Nephron progenitor cell (in vitro differentiated cells): Measurements from ENCODE around the gene TBCA.

Experiments used
- DNase-seq: peaks from one replicate; pipeline ENCODE4 v3.0.0; 2021
- H3K27ac Mint-ChIP-seq: 2 replicates; pipeline ENCODE4 v1.8.0; 2021; ENCODE audit warnings: mild to moderate bottlenecking, moderate library complexity, mixed read lengths
- H3K27me3 Mint-ChIP-seq: 2 replicates; pipeline ENCODE4 v1.8.0; 2021; ENCODE audit warnings: mild to moderate bottlenecking, low read depth, mixed read lengths; ENCODE audit not compliant: poor library complexity
- H3K36me3 Mint-ChIP-seq: 2 replicates; pipeline ENCODE4 v1.8.0; 2021; ENCODE audit warnings: low read depth, mixed read lengths
- H3K4me1 Mint-ChIP-seq: 2 replicates; pipeline ENCODE4 v1.8.0; 2021; ENCODE audit warnings: mixed read lengths
- H3K4me3 Mint-ChIP-seq: 2 replicates; pipeline ENCODE4 v1.8.0; 2021; ENCODE audit warnings: mild to moderate bottlenecking, moderate library complexity, mixed read lengths
- H3K9me3 Mint-ChIP-seq: 2 replicates; pipeline ENCODE4 v1.8.0; 2021; ENCODE audit warnings: mild to moderate bottlenecking, moderate library complexity, mixed read lengths
- TF ChIP-seq, protein P1 (sequence below): fragments of 200-600 bp; sonication (generic); IDR thresholded peaks from 2 replicates; pipeline ENCODE4 v1.5.0; 2021; ENCODE audit warnings: antibody characterized with exemption

Gene TBCA

GRCh38 chr5:77771452-77771851 is 4.7 kb downstream of the TBCA start:
- no peak overlapping the region for H3K4me3 Mint-ChIP-seq
- H3K36me3 Mint-ChIP-seq = peaks cover 66% of the 10 kb centered on the region
- no peak for DNase-seq
- H3K27me3 Mint-ChIP-seq = no peaks in the 10 kb centered on the region
- H3K4me1 Mint-ChIP-seq = peaks cover 48% of the 10 kb centered on the region
- H3K27ac Mint-ChIP-seq = no peak overlapping the region
- TF ChIP-seq, protein P1, sequence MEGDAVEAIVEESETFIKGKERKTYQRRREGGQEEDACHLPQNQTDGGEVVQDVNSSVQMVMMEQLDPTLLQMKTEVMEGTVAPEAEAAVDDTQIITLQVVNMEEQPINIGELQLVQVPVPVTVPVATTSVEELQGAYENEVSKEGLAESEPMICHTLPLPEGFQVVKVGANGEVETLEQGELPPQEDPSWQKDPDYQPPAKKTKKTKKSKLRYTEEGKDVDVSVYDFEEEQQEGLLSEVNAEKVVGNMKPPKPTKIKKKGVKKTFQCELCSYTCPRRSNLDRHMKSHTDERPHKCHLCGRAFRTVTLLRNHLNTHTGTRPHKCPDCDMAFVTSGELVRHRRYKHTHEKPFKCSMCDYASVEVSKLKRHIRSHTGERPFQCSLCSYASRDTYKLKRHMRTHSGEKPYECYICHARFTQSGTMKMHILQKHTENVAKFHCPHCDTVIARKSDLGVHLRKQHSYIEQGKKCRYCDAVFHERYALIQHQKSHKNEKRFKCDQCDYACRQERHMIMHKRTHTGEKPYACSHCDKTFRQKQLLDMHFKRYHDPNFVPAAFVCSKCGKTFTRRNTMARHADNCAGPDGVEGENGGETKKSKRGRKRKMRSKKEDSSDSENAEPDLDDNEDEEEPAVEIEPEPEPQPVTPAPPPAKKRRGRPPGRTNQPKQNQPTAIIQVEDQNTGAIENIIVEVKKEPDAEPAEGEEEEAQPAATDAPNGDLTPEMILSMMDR = no peak
- peaks cover 41% of the 10 kb centered on the region for H3K9me3 Mint-ChIP-seq

DNA sequence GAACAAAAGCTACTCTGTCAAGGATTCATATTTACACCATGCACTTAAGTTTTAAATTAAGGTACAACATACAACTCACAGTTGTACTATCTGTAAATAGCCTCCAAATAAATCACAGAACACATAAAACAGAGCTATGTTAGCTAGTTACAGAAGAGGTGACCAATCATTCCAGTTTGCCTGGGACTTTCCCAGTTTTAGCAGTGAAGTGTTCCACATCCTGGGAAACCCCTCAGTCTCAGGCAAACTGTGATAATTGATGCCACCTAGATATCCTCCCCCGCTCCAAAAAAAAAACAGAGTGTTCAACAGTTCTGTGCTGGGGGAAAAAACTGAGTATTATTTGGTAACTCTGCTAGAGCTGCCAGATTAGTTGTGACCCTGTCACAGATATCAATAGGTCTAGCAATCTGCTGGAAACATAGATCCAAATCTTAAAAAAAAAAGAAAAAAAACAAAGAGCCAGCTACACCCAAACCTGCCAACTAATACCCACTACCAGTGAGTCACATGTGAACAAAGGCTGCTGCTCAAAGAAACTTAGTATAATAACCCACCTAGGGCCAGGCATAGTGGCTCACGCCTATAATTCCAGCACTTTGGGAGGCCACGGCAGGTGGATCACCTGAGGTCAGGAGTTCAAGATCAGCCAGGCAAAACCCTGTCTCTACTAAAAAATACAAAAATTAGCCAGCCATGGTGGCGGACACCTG is 5.7 kb downstream of the TBCA start:
- no peaks in the 10 kb centered on the region for H3K27me3 Mint-ChIP-seq
- TF ChIP-seq, protein P1 = no peak
- H3K4me3 Mint-ChIP-seq = no peak overlapping the region
- H3K9me3 Mint-ChIP-seq = peaks cover 48% of the 10 kb centered on the region
- peaks cover 73% of the 10 kb centered on the region for H3K36me3 Mint-ChIP-seq
- no peak for DNase-seq
- H3K27ac Mint-ChIP-seq = no peak overlapping the region
- peaks cover 43% of the 10 kb centered on the region for H3K4me1 Mint-ChIP-seq

- H3K4me3 Mint-ChIP-seq = no peak overlapping the region
- peaks cover 29% of the 10 kb centered on the region for H3K4me1 Mint-ChIP-seq
- DNase-seq = no peak
- H3K9me3 Mint-ChIP-seq = peaks cover 61% of the 10 kb centered on the region
- no peak overlapping the region for H3K27ac Mint-ChIP-seq
- H3K27me3 Mint-ChIP-seq = no peaks in the 10 kb centered on the region
- TF ChIP-seq, protein P1 = no peak
- H3K36me3 Mint-ChIP-seq = peaks cover 86% of the 10 kb centered on the region
These were observed 7.2 kb downstream of the TBCA start for GRCh38 chr5:77768978-77769377.

GRCh38 chr5:77767301-77767700 is 8.8 kb downstream of the TBCA start:
- Mint-ChIP-seq H3K27me3 (no peaks in the 10 kb centered on the region), H3K9me3 (peaks cover 75% of the 10 kb centered on the region), H3K36me3 (peaks cover 96% of the 10 kb centered on the region), H3K4me1 (peaks cover 12% of the 10 kb centered on the region), H3K4me3 (no peak overlapping the region), H3K27ac (no peak overlapping the region)
- TF ChIP-seq, protein P1 = no peak
- no peak for DNase-seq

- peaks cover 86% of the 10 kb centered on the region for H3K9me3 Mint-ChIP-seq
- peaks cover 96% of the 10 kb centered on the region for H3K36me3 Mint-ChIP-seq
- H3K27ac Mint-ChIP-seq = no peak overlapping the region
- no peak overlapping the region for H3K4me3 Mint-ChIP-seq
- no peak for DNase-seq
- TF ChIP-seq, protein P1 = no peak
- H3K27me3 Mint-ChIP-seq = peaks cover 2% of the 10 kb centered on the region
- H3K4me1 Mint-ChIP-seq = no peaks in the 10 kb centered on the region
These were observed 14.5 kb downstream of the TBCA start for GRCh38 chr5:77761606-77762005.
